Stimulated activated CD4-positive, alpha-beta T cell treated with anti-CD3 and anti-CD28 coated beads, Interleukin-1b, Interleukin-23, amount 100 ng/mL, for 48 hours (primary cell): Measurements from ENCODE around the gene SIGLEC8.
"Not testable (repeated sequence)": the region's sequence is repeated elsewhere in the genome, so short reads cannot be mapped to it uniquely, and the experiment has no call there.

Experiments used
- DNase-seq: peaks from one replicate; pipeline ENCODE4 v3.0.0-alpha.2; 2020

SIGLEC8 gene

GRCh38 chr19:51458051-51458645, at the start of gene SIGLEC8:
Gene SIGLEC8 (minus strand): TSS chr19:51458454. CDS start chr19:51458387, 67 bp downstream.
- no peak for DNase-seq

GRCh38 chr19:51507640-51508058, 49.4 kb upstream of the SIGLEC8 start:
- no peak for DNase-seq

- no peak for DNase-seq
Observed at GRCh38 chr19:51507192-51507591, 48.9 kb upstream of the SIGLEC8 start.

- DNase-seq = no peak
Observed at GRCh38 chr19:51505904-51506303, 47.6 kb upstream of the SIGLEC8 start.

GRCh38 chr19:51503896-51504295, 45.6 kb upstream of the SIGLEC8 start:
- no peak for DNase-seq

GRCh38 chr19:51503286-51503817, 45.1 kb upstream of the SIGLEC8 start:
- DNase-seq = no peak

- no peak for DNase-seq
Observed at GRCh38 chr19:51501594-51502263, 43.5 kb upstream of the SIGLEC8 start, which contains the start of gene SIGLEC12. Gene SIGLEC12 (minus strand): TSS chr19:51501800. CDS start chr19:51501733, 67 bp downstream.

GRCh38 chr19:51500931-51501330, 42.7 kb upstream of the SIGLEC8 start:
- not testable (repeated sequence) for DNase-seq

GRCh38 chr19:51497666-51498065, 39.4 kb upstream of the SIGLEC8 start:
- no peak for DNase-seq

GRCh38 chr19:51493776-51494175, 35.5 kb upstream of the SIGLEC8 start:
- no peak for DNase-seq

GRCh38 chr19:51491586-51491985, 33.3 kb upstream of the SIGLEC8 start:
- DNase-seq = no peak

GRCh38 chr19:51490676-51491075, 32.4 kb upstream of the SIGLEC8 start:
- no peak for DNase-seq

- no peak for DNase-seq
Observed at GRCh38 chr19:51489113-51489512, 30.9 kb upstream of the SIGLEC8 start.

GRCh38 chr19:51488491-51488890, 30.2 kb upstream of the SIGLEC8 start:
- no peak for DNase-seq

- no peak for DNase-seq
Observed at GRCh38 chr19:51485960-51486660, 27.9 kb upstream of the SIGLEC8 start.

GRCh38 chr19:51480590-51480989, 22.3 kb upstream of the SIGLEC8 start:
- DNase-seq = peak; percentile 25

- peak; percentile 54 for DNase-seq
Observed at GRCh38 chr19:51479531-51480331, 21.5 kb upstream of the SIGLEC8 start.

GRCh38 chr19:51478381-51479234, 20.4 kb upstream of the SIGLEC8 start, which contains the start of gene CEACAM18:
Gene CEACAM18 (plus strand): TSS chr19:51478539.
- DNase-seq = no peak

- DNase-seq = no peak
Observed at GRCh38 chr19:51477344-51477743, 19.1 kb upstream of the SIGLEC8 start.

- no peak for DNase-seq
Observed at GRCh38 chr19:51476164-51476563, 17.9 kb upstream of the SIGLEC8 start.

- peak; percentile 86 for DNase-seq
Observed at GRCh38 chr19:51473009-51473707, 14.9 kb upstream of the SIGLEC8 start.
